Karpas-422 (cell line): ENCODE data around the gene ITPRIP. TPM values are rescaled to one million over a fixed set of nuclear protein-coding genes. Genes with fewer than 3 reads are reported as not detected.

ENCODE experiments used
- DNase-seq: peaks from one replicate; pipeline ENCODE4 v3.0.0-alpha.2; 2015
- H2AFZ ChIP-seq: fragments of 200-600 bp; sonication (generic); 2 replicates; pipeline ENCODE4 v1.6.1; 2014; ENCODE audit warnings: antibody characterized with exemption, low read length, mixed read lengths
- H3K27ac ChIP-seq: fragments of 200-600 bp; sonication (generic); 2 replicates; pipeline ENCODE4 v1.5.1; 2014; ENCODE audit warnings: mild to moderate bottlenecking, low read length, moderate library complexity
- H3K27me3 ChIP-seq: fragments of 200-600 bp; sonication (generic); 2 replicates; pipeline ENCODE4 v1.6.1; 2014; ENCODE audit warnings: low read length, mixed read lengths
- H3K36me3 ChIP-seq: fragments of 200-600 bp; sonication (generic); 2 replicates; pipeline ENCODE4 v1.6.1; 2014; ENCODE audit warnings: low read length, mixed read lengths; ENCODE audit not compliant: insufficient read depth
- H3K4me1 ChIP-seq: fragments of 200-600 bp; sonication (generic); 2 replicates; pipeline ENCODE4 v1.6.1; 2014; ENCODE audit warnings: mild to moderate bottlenecking, low read length, mixed read lengths
- H3K4me2 ChIP-seq: fragments of 200-600 bp; sonication (generic); 2 replicates; pipeline ENCODE4 v1.6.1; 2014; ENCODE audit warnings: low read length, low read depth, mild to moderate bottlenecking; ENCODE audit not compliant: poor library complexity, severe bottlenecking
- H3K4me3 ChIP-seq: fragments of 200-600 bp; sonication (generic); 2 replicates; pipeline ENCODE4 v1.5.1; 2014; ENCODE audit warnings: mild to moderate bottlenecking, antibody characterized with exemption, low read length, mixed read lengths
- H3K79me2 ChIP-seq: fragments of 200-600 bp; sonication (generic); 2 replicates; pipeline ENCODE4 v1.6.1; 2014; ENCODE audit warnings: mild to moderate bottlenecking, low read length, mixed read lengths
- H3K9ac ChIP-seq: fragments of 200-600 bp; sonication (generic); 2 replicates; pipeline ENCODE4 v1.6.0; 2014; ENCODE audit warnings: low read length
- H3K9me2 ChIP-seq: fragments of 200-600 bp; sonication (generic), shearing (Covaris generic); replicated peaks from 2 replicates; pipeline ENCODE4 v1.6.0; 2014; ENCODE audit warnings: mild to moderate bottlenecking, low read length, moderate library complexity; ENCODE audit not compliant: insufficient read depth
- H3K9me3 ChIP-seq: fragments of 300-700, 200-600 bp; sonication (generic); 2 replicates; pipeline ENCODE4 v1.6.1; 2014; ENCODE audit warnings: low read length, mixed read lengths
- H4K20me1 ChIP-seq: fragments of 200-600 bp; sonication (generic); 2 replicates; pipeline ENCODE4 v1.6.1; 2014; ENCODE audit warnings: mild to moderate bottlenecking, antibody characterized with exemption, low read length, low read depth; ENCODE audit not compliant: insufficient read depth
- total RNA-seq: library from RNA; depleted of rRNA; stranded (reverse); fragments of >200 nt; shearing (Covaris generic); gene quantifications from 2 replicates; pipeline ENCODE4 v1.2.3, GENCODE V29; 2014; ENCODE audit warnings: low replicate concordance

Gene ITPRIP
- total RNA-seq, 1 experiment from 2014 or later: 4.5 TPM

DNA sequence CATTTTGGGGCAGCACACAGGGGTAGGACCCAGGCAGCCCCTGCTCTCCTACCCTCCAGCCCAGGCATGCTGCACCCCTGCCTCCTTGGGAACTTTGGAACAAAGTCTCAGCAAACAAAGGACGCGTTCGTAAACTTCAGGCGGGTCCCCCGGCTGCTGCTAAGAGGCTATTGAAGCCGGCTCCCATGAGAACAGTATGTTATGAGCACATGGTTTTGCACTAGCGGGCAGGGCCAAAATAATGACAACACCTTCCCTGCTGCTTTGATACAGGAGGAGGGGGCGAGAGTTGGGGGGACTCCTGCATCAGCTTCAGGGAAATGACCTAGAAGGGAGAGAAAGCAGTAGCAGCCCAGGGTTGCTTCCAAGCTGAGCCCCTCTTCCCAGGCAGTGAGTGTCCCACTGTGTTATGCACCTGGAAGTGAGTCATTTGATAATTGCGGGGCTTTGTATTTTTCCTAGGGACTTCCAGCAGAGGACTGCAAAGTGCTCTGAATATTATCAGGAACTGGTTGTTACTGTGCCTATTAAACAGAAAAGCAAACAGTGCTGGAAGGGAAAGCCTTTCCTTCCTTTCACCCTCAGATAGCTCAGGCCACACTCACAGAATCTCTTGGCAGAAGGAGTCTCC is 6.9 kb downstream of the ITPRIP start:
- H3K9me3 ChIP-seq: no peaks in the 10 kb centered on the region
- H3K9me2 ChIP-seq: no peaks in the 10 kb centered on the region
- no peak for DNase-seq
- no peak overlapping the region for H3K4me2 ChIP-seq
- no peaks in the 10 kb centered on the region for H3K36me3 ChIP-seq
- H3K27ac ChIP-seq: no peak overlapping the region
- no peak overlapping the region for H2AFZ ChIP-seq
- peaks cover 5% of the 10 kb centered on the region; the same call in 1 of the 2 replicates for H3K79me2 ChIP-seq
- H3K4me1 ChIP-seq: peaks cover 46% of the 10 kb centered on the region
- no peaks in the 10 kb centered on the region for H3K27me3 ChIP-seq
- H3K9ac ChIP-seq: no peak overlapping the region
- peaks cover 98% of the 10 kb centered on the region for H4K20me1 ChIP-seq
- no peak overlapping the region for H3K4me3 ChIP-seq

DNA sequence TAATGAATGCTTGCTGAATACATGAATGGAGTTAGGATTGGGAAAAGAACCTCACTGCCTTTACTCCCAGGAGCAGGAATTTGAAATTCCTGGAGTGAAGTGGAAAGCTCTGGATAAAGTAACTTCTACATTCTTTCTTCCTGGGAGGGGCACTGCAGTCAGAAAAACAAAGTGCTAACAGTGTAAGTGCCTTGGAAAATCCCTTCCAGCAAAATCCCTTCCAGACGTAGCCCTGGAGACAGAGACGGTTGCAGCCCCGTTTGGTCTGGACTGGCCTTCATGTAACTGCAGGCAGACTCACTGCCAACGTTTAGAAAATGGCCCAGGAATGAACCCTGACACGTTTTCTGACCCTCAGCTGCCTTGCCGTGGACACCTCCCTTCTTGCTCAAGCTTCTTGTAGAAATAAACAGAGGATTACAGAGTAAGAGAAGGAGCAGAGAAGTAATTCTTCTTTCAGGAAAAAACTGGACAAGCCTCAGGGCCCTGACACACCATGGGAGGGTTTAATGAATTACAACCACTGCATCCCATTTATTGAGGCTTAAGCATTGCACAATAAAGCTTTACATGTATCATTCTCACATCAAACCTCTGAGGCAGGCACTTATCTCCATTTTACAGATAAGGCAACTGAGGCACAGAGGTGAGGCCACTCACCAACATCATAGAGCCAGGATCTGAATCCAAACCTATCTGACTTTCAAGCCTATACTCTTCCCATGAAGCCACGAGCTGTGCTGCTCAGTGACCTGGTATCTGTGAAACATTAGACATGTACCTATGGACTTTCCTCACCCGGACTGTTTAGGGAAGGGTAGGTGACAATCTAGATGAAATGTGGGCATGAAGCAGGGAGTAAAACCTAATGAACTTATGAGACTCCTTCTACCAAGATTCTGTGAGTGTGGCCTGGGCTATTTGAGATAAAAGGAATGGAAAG is 7.8 kb downstream of the ITPRIP start:
- H3K4me2 ChIP-seq: no peak overlapping the region
- H3K9ac ChIP-seq: no peak overlapping the region
- H4K20me1 ChIP-seq: peaks cover 94% of the 10 kb centered on the region
- H3K4me3 ChIP-seq: no peak overlapping the region
- H3K79me2 ChIP-seq: peaks cover 3% of the 10 kb centered on the region; the same call in 1 of the 2 replicates
- H3K36me3 ChIP-seq: no peaks in the 10 kb centered on the region
- no peak for DNase-seq
- H3K27ac ChIP-seq: no peak overlapping the region
- peaks cover 37% of the 10 kb centered on the region for H3K4me1 ChIP-seq
- H3K9me3 ChIP-seq: no peaks in the 10 kb centered on the region
- no peak overlapping the region for H2AFZ ChIP-seq
- no peaks in the 10 kb centered on the region for H3K27me3 ChIP-seq
- no peaks in the 10 kb centered on the region for H3K9me2 ChIP-seq

DNA sequence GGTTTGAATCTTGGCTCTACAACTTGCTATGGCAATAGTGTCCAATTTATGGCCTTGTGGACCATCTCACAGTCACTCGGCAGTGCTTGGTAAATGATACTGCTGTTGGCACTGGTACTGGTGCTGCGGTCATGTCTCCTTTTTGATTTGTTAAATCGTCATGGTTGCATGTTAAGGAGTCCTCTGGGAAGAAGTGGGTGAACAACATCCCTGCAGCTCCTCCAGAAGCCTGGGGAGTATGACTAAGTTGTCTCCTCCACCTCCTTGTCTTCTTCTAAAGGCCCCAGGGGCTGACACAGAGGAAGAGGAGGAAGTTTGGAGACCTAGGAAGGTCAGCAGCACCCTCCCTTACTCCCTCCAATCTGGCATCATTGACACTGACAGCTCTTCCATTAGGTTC is 8.5 kb downstream of the ITPRIP start:
- H3K9ac ChIP-seq: no peak overlapping the region
- no peaks in the 10 kb centered on the region for H3K36me3 ChIP-seq
- peaks cover 30% of the 10 kb centered on the region for H3K4me1 ChIP-seq
- DNase-seq: no peak
- H4K20me1 ChIP-seq: peaks cover 87% of the 10 kb centered on the region
- H3K27ac ChIP-seq: no peak overlapping the region
- H2AFZ ChIP-seq: no peak overlapping the region
- H3K79me2 ChIP-seq: peaks cover 3% of the 10 kb centered on the region; the same call in 1 of the 2 replicates
- no peaks in the 10 kb centered on the region for H3K9me3 ChIP-seq
- H3K4me3 ChIP-seq: no peak overlapping the region
- H3K9me2 ChIP-seq: no peaks in the 10 kb centered on the region
- H3K4me2 ChIP-seq: no peak overlapping the region
- no peaks in the 10 kb centered on the region for H3K27me3 ChIP-seq

DNA sequence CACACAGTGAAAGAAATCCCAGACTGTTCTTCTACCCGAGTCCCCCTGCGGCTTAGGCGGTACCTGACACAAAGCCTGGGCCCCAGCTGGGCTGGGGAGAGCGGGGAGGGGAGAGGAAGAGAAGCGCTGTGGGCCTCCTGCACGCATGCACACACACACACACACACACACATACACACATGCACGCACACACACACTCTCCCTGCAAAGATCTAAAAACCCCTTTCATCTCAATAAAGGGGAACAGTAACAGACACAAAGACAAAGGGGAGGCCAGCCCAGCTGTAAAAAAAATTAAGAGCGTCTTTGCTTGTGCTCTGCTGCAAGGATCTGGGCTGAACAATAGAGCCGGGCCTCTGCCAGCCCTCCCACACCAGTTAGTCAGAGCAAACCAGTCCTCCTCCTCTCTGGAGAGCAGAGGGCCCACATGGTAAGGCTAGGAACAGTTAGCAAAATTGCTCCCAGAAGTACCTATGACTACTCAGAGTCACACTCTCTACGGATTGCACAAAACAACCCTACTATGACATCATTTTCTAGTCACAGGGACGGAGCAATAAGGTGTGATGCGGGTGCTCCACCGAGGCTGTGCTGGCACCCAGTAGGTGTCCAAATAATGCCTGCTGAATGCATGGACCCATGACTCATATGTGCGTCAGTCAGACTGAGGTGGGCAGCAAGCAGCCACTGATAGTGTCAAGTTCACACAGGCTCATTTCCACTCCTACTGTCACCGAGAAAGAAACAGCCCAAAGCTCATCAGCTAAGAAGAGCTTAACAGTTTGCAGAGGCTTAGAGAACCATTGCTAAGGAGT is 9.2 kb downstream of the ITPRIP start:
- H3K36me3 ChIP-seq: no peaks in the 10 kb centered on the region
- no peak for DNase-seq
- H4K20me1 ChIP-seq: peaks cover 83% of the 10 kb centered on the region
- peak overlapping the region; percentile 45 for H3K9ac ChIP-seq
- H3K27me3 ChIP-seq: no peaks in the 10 kb centered on the region
- H3K9me3 ChIP-seq: no peaks in the 10 kb centered on the region
- H3K27ac ChIP-seq: no peak overlapping the region
- no peaks in the 10 kb centered on the region for H3K9me2 ChIP-seq
- H3K4me1 ChIP-seq: peaks cover 31% of the 10 kb centered on the region
- H2AFZ ChIP-seq: no peak overlapping the region
- peaks cover 3% of the 10 kb centered on the region; the same call in 1 of the 2 replicates for H3K79me2 ChIP-seq
- H3K4me3 ChIP-seq: no peak overlapping the region
- peak overlapping the region; percentile 31 for H3K4me2 ChIP-seq

DNA sequence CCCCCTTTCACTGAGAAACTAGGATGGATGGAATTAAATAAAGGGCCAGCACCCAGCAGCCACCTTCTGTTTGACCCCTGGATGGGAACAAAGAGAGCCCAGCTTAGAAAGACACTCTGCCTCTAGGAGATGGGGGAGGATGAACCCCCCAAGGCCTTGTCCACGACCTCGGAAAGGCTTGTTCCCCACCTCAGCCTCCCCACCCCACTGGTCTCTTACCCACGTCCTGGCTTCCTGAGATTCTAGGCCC is 9.7 kb downstream of the ITPRIP start:
- peaks cover 35% of the 10 kb centered on the region for H3K4me1 ChIP-seq
- no peak overlapping the region for H3K4me3 ChIP-seq
- H3K79me2 ChIP-seq: peaks cover 3% of the 10 kb centered on the region; the same call in 1 of the 2 replicates
- H3K9ac ChIP-seq: peak overlapping the region; percentile 45
- H3K4me2 ChIP-seq: peak overlapping the region; percentile 31
- H3K27me3 ChIP-seq: no peaks in the 10 kb centered on the region
- DNase-seq: no peak
- H2AFZ ChIP-seq: no peak overlapping the region
- H4K20me1 ChIP-seq: peaks cover 83% of the 10 kb centered on the region
- H3K9me3 ChIP-seq: no peaks in the 10 kb centered on the region
- no peaks in the 10 kb centered on the region for H3K36me3 ChIP-seq
- no peak overlapping the region for H3K27ac ChIP-seq
- H3K9me2 ChIP-seq: no peaks in the 10 kb centered on the region

DNA sequence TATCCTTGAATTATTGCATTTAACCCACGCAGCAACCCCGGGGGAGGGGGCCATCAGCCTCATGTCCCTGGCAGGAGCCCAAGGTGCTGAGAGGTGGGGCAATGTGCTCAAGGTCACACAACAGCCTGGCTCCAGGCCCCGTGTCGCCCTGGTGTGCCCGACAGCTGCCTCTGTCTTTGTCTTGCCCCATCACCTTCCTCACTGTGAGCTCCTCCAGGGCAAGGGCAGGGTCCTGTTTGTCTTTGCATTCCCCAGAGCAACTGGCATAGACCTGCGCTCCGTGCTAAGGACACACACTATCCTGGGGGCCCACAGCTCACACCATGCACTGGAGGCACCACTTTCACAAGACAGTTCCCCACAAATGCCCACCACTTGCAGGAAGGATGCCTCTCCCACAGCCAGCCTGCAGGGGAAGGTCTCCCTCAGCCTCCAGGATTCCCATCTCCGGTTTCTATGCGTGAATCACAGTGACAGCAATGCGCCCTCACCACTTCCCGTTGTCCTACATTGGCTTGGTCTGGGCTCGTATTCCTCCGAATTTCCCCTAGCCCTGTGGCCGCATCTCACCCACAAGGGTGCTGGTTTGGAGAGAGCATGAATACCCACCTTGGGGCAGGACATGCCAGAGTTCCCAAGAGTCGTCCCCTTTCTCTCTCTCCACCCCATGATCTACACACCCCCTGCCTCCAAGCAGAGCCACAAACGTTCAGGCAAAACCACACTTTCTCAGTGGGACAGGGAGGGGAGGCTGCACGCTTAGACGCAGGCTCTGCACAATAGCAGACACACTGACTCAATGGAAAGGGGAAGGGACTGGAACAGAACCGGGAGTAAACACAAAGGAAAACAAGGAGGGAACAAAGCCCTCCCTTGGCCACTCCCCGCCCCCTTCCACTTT is 10.3 kb downstream of the ITPRIP start:
- Histone ChIP-seq H3K9me3 (no peaks in the 10 kb centered on the region), H4K20me1 (peaks cover 83% of the 10 kb centered on the region), H3K36me3 (no peaks in the 10 kb centered on the region), H3K4me2 (no peak overlapping the region), H3K27me3 (no peaks in the 10 kb centered on the region), H3K4me1 (peaks cover 38% of the 10 kb centered on the region), H3K9me2 (no peaks in the 10 kb centered on the region), H2AFZ (no peak overlapping the region), H3K79me2 (peaks cover 3% of the 10 kb centered on the region; the same call in 1 of the 2 replicates), H3K27ac (no peak overlapping the region), H3K4me3 (no peak overlapping the region), H3K9ac (peak overlapping the region; percentile 45; the same call in 1 of the 2 replicates)
- no peak for DNase-seq

DNA sequence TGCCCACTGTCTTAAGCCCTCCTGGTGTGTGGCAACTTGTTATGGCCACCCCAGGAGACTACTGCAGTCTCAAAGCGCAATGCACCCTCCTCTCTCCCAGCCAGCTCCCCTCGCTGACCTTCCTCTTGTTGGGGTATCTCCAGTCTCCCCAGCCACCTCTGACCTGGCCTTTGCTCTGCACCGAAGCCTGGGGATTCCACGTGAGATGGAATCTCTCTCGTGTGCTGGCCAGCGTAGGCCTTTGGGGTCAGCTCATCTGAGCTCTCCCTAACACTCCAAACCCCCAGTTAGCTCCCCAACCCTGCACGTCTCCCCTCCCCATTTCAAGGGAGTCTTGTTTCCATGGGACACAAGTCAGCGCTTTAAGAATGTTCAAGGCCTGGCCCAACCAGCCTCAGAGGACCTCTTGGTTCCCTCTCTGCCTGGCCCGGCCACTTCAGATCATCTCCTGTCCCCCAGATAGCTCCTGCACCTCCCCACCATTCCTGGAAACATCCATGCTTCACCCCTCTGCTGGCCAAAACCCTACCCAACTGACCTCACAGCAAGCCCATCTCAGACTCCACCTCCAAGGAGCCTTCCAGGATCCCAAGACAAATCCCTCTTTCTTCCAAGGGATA is 11.2 kb downstream of the ITPRIP start:
- Histone ChIP-seq H3K4me1 (peaks cover 47% of the 10 kb centered on the region), H3K4me2 (no peak overlapping the region), H4K20me1 (peaks cover 75% of the 10 kb centered on the region), H3K27me3 (no peaks in the 10 kb centered on the region), H3K4me3 (no peak overlapping the region), H3K9ac (no peak overlapping the region), H3K9me2 (no peaks in the 10 kb centered on the region), H3K9me3 (no peaks in the 10 kb centered on the region), H2AFZ (no peak overlapping the region), H3K27ac (no peak overlapping the region), H3K79me2 (peaks cover 3% of the 10 kb centered on the region; the same call in 1 of the 2 replicates), H3K36me3 (no peaks in the 10 kb centered on the region)
- DNase-seq: no peak
